HT1080 (cell line): ENCODE measurements around the gene TYSND1. TPM values are rescaled to one million over a fixed set of nuclear protein-coding genes. Genes with fewer than 3 reads are reported as not detected.
"Not testable (repeated sequence)": the region's sequence is repeated elsewhere in the genome, so short reads cannot be mapped to it uniquely, and the experiment has no call there.

ENCODE experiments used
- DNase-seq: peaks from one replicate; pipeline ENCODE4 v3.0.0-alpha.2; 2015; ENCODE audit warnings: low read depth
- total RNA-seq: library from RNA; depleted of rRNA; stranded (reverse); fragments of >200 nt; shearing (Covaris generic); gene quantifications from 2 replicates; pipeline ENCODE4 v1.2.3, GENCODE V29; 2014

Gene TYSND1
- total RNA-seq, 1 experiment from 2014 or later, result 8.3 TPM

- no peak for DNase-seq
Measured at GRCh38 chr10:70135684-70136083, 10.8 kb downstream of the TYSND1 start.

GRCh38 chr10:70135046-70135445, 11.5 kb downstream of the TYSND1 start:
- DNase-seq, result no peak

GRCh38 chr10:70132098-70133029, 14.1 kb downstream of the TYSND1 start, which contains the start of gene AIFM2:
TSS of gene AIFM2 (minus strand) at chr10:70132825. CDS start at chr10:70124084, 8,741 bp downstream.
- DNase-seq, result peak; percentile 50

GRCh38 chr10:70131560-70131937, 15.0 kb downstream of the TYSND1 start:
- DNase-seq, result no peak

GRCh38 chr10:70130878-70131559, 15.5 kb downstream of the TYSND1 start:
- peak; percentile 22 for DNase-seq

- DNase-seq, result no peak
Measured at GRCh38 chr10:70126700-70127395, 19.7 kb downstream of the TYSND1 start.

- no peak for DNase-seq
Measured at GRCh38 chr10:70125918-70126552, 20.5 kb downstream of the TYSND1 start.

- no peak for DNase-seq
Measured at GRCh38 chr10:70124918-70125317, 21.6 kb downstream of the TYSND1 start.

GRCh38 chr10:70124415-70124814, 22.1 kb downstream of the TYSND1 start:
- no peak for DNase-seq

GRCh38 chr10:70123817-70124216, 22.7 kb downstream of the TYSND1 start:
- DNase-seq, result no peak

GRCh38 chr10:70123166-70123565, 23.3 kb downstream of the TYSND1 start:
- DNase-seq, result not testable (repeated sequence)

- DNase-seq, result no peak
Measured at GRCh38 chr10:70122742-70123141, 23.8 kb downstream of the TYSND1 start.

GRCh38 chr10:70121281-70121949, 25.1 kb downstream of the TYSND1 start:
- DNase-seq, result no peak

- no peak for DNase-seq
Measured at GRCh38 chr10:70120417-70120816, 26.1 kb downstream of the TYSND1 start.

- no peak for DNase-seq
Measured at GRCh38 chr10:70119623-70120022, 26.9 kb downstream of the TYSND1 start.

GRCh38 chr10:70119197-70119596, 27.3 kb downstream of the TYSND1 start:
- DNase-seq, result no peak

- DNase-seq, result no peak
Measured at GRCh38 chr10:70118196-70118595, 28.3 kb downstream of the TYSND1 start.

- no peak for DNase-seq
Measured at GRCh38 chr10:70117646-70118045, 28.9 kb downstream of the TYSND1 start.

- DNase-seq, result peak; percentile 15
Measured at GRCh38 chr10:70115948-70116682, 30.4 kb downstream of the TYSND1 start.

GRCh38 chr10:70114902-70115301, 31.6 kb downstream of the TYSND1 start:
- no peak for DNase-seq
